Loucy (cell line): ENCODE data around the gene EPHA6.

Experiments
- H2AFZ ChIP-seq: fragments of 200-600 bp; sonication (generic); 2 replicates; pipeline ENCODE4 v1.6.0; 2016; ENCODE audit warnings: antibody characterized with exemption, mild to moderate bottlenecking, low read length, moderate library complexity
- H3F3A ChIP-seq: fragments of 200-600 bp; 2 replicates; pipeline ENCODE4 v1.6.0; 2016; ENCODE audit warnings: antibody characterized with exemption, low read depth, mild to moderate bottlenecking
- H3K27me3 ChIP-seq: fragments of 200-600 bp; sonication (generic); 2 replicates; pipeline ENCODE4 v1.6.1; 2014; ENCODE audit warnings: low read length, mild to moderate bottlenecking; ENCODE audit not compliant: insufficient read depth, poor library complexity, severe bottlenecking
- H3K36me3 ChIP-seq: fragments of 200-600 bp; sonication (generic); 2 replicates; pipeline ENCODE4 v1.6.1; 2016; ENCODE audit warnings: low read length; ENCODE audit not compliant: insufficient read depth
- H3K4me1 ChIP-seq: fragments of 200-600 bp; sonication (generic); 2 replicates; pipeline ENCODE4 v1.5.1; 2014; ENCODE audit warnings: low read length, mild to moderate bottlenecking; ENCODE audit not compliant: insufficient read depth, poor library complexity, severe bottlenecking
- H3K4me2 ChIP-seq: fragments of 200-600 bp; sonication (generic); 2 replicates; pipeline ENCODE4 v1.6.0; 2014; ENCODE audit warnings: antibody characterized with exemption, low read length, low read depth, mild to moderate bottlenecking; ENCODE audit not compliant: poor library complexity, severe bottlenecking
- H3K4me3 ChIP-seq: fragments of 200-600 bp; sonication (generic); 2 replicates; pipeline ENCODE4 v1.5.1; 2014; ENCODE audit warnings: low read length, mild to moderate bottlenecking, mixed read lengths; ENCODE audit not compliant: poor library complexity, severe bottlenecking
- H3K79me2 ChIP-seq: fragments of 200-600 bp; sonication (generic); 2 replicates; pipeline ENCODE4 v1.6.1; 2014; ENCODE audit warnings: low read length; ENCODE audit not compliant: insufficient read depth
- H3K9ac ChIP-seq: fragments of 200-600 bp; sonication (generic); 2 replicates; pipeline ENCODE4 v1.6.0; 2014; ENCODE audit warnings: mild to moderate bottlenecking, low read depth, low read length, moderate library complexity; ENCODE audit not compliant: poor library complexity, severe bottlenecking
- H3K9me2 ChIP-seq: fragments of 200-600 bp; sonication (generic); replicated peaks from 2 replicates; pipeline ENCODE4 v1.6.1; 2016; ENCODE audit warnings: low read depth, low read length, mixed read lengths
- H3K9me3 ChIP-seq: fragments of 200-600 bp; sonication (generic); 2 replicates; pipeline ENCODE4 v1.6.1; 2014; ENCODE audit warnings: mild to moderate bottlenecking, antibody characterized with exemption, low read length, low read depth; ENCODE audit not compliant: insufficient read depth
- H4K20me1 ChIP-seq: fragments of 200-600 bp; sonication (generic); 2 replicates; pipeline ENCODE4 v1.6.0; 2014; ENCODE audit warnings: antibody characterized with exemption, low read length, mild to moderate bottlenecking; ENCODE audit not compliant: insufficient read depth, poor library complexity, severe bottlenecking
- EZH2phosphoT487 ChIP-seq: fragments of 200-600 bp; IDR thresholded peaks from 2 replicates; pipeline ENCODE4 v1.6.1; 2018; ENCODE audit warnings: antibody characterized with exemption, mild to moderate bottlenecking, moderate library complexity, borderline replicate concordance
- TF ChIP-seq, protein P1 (sequence below): fragments of 200-600 bp; sonication (generic); conservative IDR thresholded peaks from 2 replicates; pipeline ENCODE4 v1.5.1; 2014; ENCODE audit warnings: mild to moderate bottlenecking, antibody characterized with exemption, low read length

The EPHA6 gene

DNA sequence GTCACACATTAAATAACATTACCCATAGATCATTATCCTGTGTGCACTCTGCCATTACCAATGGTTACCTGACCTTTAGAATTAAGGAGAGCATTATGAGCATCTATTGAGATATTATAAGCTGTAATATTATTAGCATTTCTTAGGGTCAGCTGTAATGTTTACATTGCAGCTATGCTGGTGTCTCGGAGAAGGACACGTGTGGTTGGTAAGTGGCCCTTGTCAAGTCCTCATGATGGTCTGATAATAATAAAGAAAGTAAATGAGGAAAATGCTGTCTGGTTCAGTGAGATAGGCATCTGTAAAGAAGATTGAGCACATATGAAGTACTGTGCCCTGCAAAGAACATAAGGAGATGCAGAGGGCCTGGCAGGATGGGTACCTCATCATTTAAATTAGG, 878.4 kb downstream of the EPHA6 start:
- no peak overlapping the region for H3K4me2 ChIP-seq
- no peak overlapping the region for H3K9ac ChIP-seq
- no peaks in the 10 kb centered on the region for H3K36me3 ChIP-seq
- H3K4me1 ChIP-seq = no peaks in the 10 kb centered on the region
- TF ChIP-seq EZH2phosphoT487 = no peak
- TF ChIP-seq, protein P1, sequence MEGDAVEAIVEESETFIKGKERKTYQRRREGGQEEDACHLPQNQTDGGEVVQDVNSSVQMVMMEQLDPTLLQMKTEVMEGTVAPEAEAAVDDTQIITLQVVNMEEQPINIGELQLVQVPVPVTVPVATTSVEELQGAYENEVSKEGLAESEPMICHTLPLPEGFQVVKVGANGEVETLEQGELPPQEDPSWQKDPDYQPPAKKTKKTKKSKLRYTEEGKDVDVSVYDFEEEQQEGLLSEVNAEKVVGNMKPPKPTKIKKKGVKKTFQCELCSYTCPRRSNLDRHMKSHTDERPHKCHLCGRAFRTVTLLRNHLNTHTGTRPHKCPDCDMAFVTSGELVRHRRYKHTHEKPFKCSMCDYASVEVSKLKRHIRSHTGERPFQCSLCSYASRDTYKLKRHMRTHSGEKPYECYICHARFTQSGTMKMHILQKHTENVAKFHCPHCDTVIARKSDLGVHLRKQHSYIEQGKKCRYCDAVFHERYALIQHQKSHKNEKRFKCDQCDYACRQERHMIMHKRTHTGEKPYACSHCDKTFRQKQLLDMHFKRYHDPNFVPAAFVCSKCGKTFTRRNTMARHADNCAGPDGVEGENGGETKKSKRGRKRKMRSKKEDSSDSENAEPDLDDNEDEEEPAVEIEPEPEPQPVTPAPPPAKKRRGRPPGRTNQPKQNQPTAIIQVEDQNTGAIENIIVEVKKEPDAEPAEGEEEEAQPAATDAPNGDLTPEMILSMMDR = no peak
- H3K27me3 ChIP-seq = no peaks in the 10 kb centered on the region
- H4K20me1 ChIP-seq = no peaks in the 10 kb centered on the region
- H3K79me2 ChIP-seq = no peaks in the 10 kb centered on the region
- no peak overlapping the region for H2AFZ ChIP-seq
- H3K9me2 ChIP-seq = no peaks in the 10 kb centered on the region
- no peaks in the 10 kb centered on the region for H3F3A ChIP-seq
- no peak overlapping the region for H3K4me3 ChIP-seq
- H3K9me3 ChIP-seq = no peaks in the 10 kb centered on the region

- Histone ChIP-seq H3K9ac (no peak overlapping the region), H3K36me3 (no peaks in the 10 kb centered on the region), H3K27me3 (no peaks in the 10 kb centered on the region), H3K4me1 (no peaks in the 10 kb centered on the region), H4K20me1 (no peaks in the 10 kb centered on the region), H2AFZ (no peak overlapping the region), H3F3A (no peaks in the 10 kb centered on the region), H3K4me2 (no peak overlapping the region), H3K9me3 (no peaks in the 10 kb centered on the region), H3K4me3 (no peak overlapping the region), H3K79me2 (no peaks in the 10 kb centered on the region), H3K9me2 (no peaks in the 10 kb centered on the region)
- no peak for TF ChIP-seq EZH2phosphoT487
- TF ChIP-seq, protein P1 = no peak
Observed at GRCh38 chr3:97694876-97695275, 880.5 kb downstream of the EPHA6 start.

DNA sequence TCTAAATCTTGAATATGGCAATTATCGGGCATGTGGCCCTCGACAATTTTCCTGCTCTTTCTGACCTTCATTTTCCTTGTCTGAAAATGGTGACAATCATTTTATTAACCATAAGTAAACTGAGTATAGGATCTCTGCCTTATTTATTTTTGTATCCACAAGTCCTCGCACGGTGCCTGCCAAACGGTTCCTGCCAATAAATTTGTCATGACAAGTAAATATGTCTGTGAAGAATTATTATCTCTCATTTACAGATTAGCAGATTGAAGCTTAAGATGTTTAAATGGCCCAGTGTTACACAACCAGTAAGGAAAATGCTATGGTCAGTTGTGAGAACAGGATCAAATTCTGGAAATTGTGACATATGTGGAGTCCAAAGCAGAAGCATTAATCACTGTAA, 884.3 kb downstream of the EPHA6 start:
- no peaks in the 10 kb centered on the region for H3K27me3 ChIP-seq
- no peaks in the 10 kb centered on the region for H3K36me3 ChIP-seq
- H3K9me3 ChIP-seq = no peaks in the 10 kb centered on the region
- no peak overlapping the region for H2AFZ ChIP-seq
- H4K20me1 ChIP-seq = no peaks in the 10 kb centered on the region
- H3K4me1 ChIP-seq = no peaks in the 10 kb centered on the region
- H3K4me3 ChIP-seq = no peak overlapping the region
- TF ChIP-seq EZH2phosphoT487 = no peak
- TF ChIP-seq, protein P1 = no peak
- H3F3A ChIP-seq = no peaks in the 10 kb centered on the region
- H3K9me2 ChIP-seq = no peaks in the 10 kb centered on the region
- no peak overlapping the region for H3K4me2 ChIP-seq
- H3K79me2 ChIP-seq = no peaks in the 10 kb centered on the region
- H3K9ac ChIP-seq = no peak overlapping the region
